H9 (cell line): ENCODE measurements around the gene ERC1. TPM values are rescaled to one million over a fixed set of nuclear protein-coding genes. Genes with fewer than 3 reads are reported as not detected.

Experiments
- DNase-seq: peaks from one replicate; pipeline ENCODE4 v3.0.0-alpha.2; 2017
- H2AFZ ChIP-seq: one replicate; pipeline ENCODE4 v1.6.1; 2013; ENCODE audit warnings: mild to moderate bottlenecking, low read length, control low read depth, moderate library complexity
- H2AK5ac ChIP-seq: 2 replicates; pipeline ENCODE4 v1.6.1; 2013; ENCODE audit warnings: low read length, control low read depth, mixed read lengths; ENCODE audit not compliant: insufficient read length
- H2BK120ac ChIP-seq: one replicate; pipeline ENCODE4 v1.6.1; 2013; ENCODE audit warnings: low read depth, mild to moderate bottlenecking, low read length, control low read depth, inconsistent platforms; ENCODE audit not compliant: poor library complexity, severe bottlenecking
- H2BK12ac ChIP-seq: 2 replicates; pipeline ENCODE4 v1.6.1; 2013; ENCODE audit warnings: low read length, control low read depth, mixed read lengths, low read depth; ENCODE audit not compliant: insufficient read length
- H2BK15ac ChIP-seq: 2 replicates; pipeline ENCODE4 v1.6.1; 2013; ENCODE audit warnings: low read depth, low read length, control low read depth
- H2BK20ac ChIP-seq: one replicate; pipeline ENCODE4 v1.6.1; 2013; ENCODE audit warnings: low read depth, mild to moderate bottlenecking, low read length, control low read depth, inconsistent platforms; ENCODE audit not compliant: poor library complexity, severe bottlenecking
- H2BK5ac ChIP-seq: 2 replicates; pipeline ENCODE4 v1.6.1; 2013; ENCODE audit warnings: low read length, control low read depth, mixed read lengths; ENCODE audit not compliant: insufficient read length
- H3K14ac ChIP-seq: 2 replicates; pipeline ENCODE4 v1.6.1; 2013; ENCODE audit warnings: low read length, control low read depth; ENCODE audit not compliant: insufficient read depth
- H3K18ac ChIP-seq: 2 replicates; pipeline ENCODE4 v1.6.1; 2013; ENCODE audit warnings: low read depth, mild to moderate bottlenecking, mixed read lengths, low read length, control low read depth; ENCODE audit not compliant: insufficient read length
- H3K23ac ChIP-seq: 2 replicates; pipeline ENCODE4 v1.6.1; 2013; ENCODE audit warnings: low read length, control low read depth, mixed read lengths, low read depth; ENCODE audit not compliant: insufficient read length
- H3K23me2 ChIP-seq: 2 replicates; pipeline ENCODE4 v1.6.1; 2013; ENCODE audit warnings: low read depth, mild to moderate bottlenecking, mixed read lengths, low read length, control low read depth; ENCODE audit not compliant: insufficient read length, poor library complexity, severe bottlenecking
- H3K27ac ChIP-seq: 2 replicates; pipeline ENCODE4 v1.5.1; 2013; ENCODE audit warnings: low read length, control low read depth, mixed read lengths, low read depth; ENCODE audit not compliant: insufficient read length
- H3K27me3 ChIP-seq: 2 replicates; pipeline ENCODE4 v1.6.1; 2013; ENCODE audit warnings: low read length, control low read depth, inconsistent platforms; ENCODE audit not compliant: insufficient read depth
- H3K4ac ChIP-seq: 2 replicates; pipeline ENCODE4 v1.6.1; 2013; ENCODE audit warnings: low read depth, mild to moderate bottlenecking, control low read depth, inconsistent platforms, low read length, moderate library complexity
- H3K4me1 ChIP-seq: 2 replicates; pipeline ENCODE4 v1.6.1; 2013; ENCODE audit warnings: low read length, control low read depth, inconsistent platforms; ENCODE audit not compliant: insufficient read depth
- H3K4me2 ChIP-seq: 2 replicates; pipeline ENCODE4 v1.6.1; 2013; ENCODE audit warnings: low read length, control low read depth, mixed read lengths; ENCODE audit not compliant: insufficient read length, insufficient read depth
- H3K56ac ChIP-seq: 2 replicates; pipeline ENCODE4 v1.6.1; 2013; ENCODE audit warnings: low read depth, mild to moderate bottlenecking, mixed read lengths, low read length, control low read depth; ENCODE audit not compliant: insufficient read length
- H3K79me1 ChIP-seq: 2 replicates; pipeline ENCODE4 v1.6.1; 2013; ENCODE audit warnings: low read depth, mild to moderate bottlenecking, moderate library complexity, low read length, control low read depth, inconsistent platforms; ENCODE audit not compliant: insufficient read depth, poor library complexity, severe bottlenecking
- H3K79me2 ChIP-seq: 2 replicates; pipeline ENCODE4 v1.6.1; 2013; ENCODE audit warnings: low read length, control low read depth, inconsistent platforms; ENCODE audit not compliant: insufficient read depth
- H3K9ac ChIP-seq: 2 replicates; pipeline ENCODE4 v1.6.1; 2013; ENCODE audit warnings: low read length, control low read depth, mixed read lengths; ENCODE audit not compliant: insufficient read length; ENCODE audit errors: extremely low read depth
- H3K9me3 ChIP-seq: one replicate; pipeline ENCODE4 v1.6.1; 2013; ENCODE audit warnings: low read depth, low read length, inconsistent platforms; ENCODE audit not compliant: control insufficient read depth
- H3T11ph ChIP-seq: one replicate; pipeline ENCODE4 v1.6.1; 2013; ENCODE audit warnings: mild to moderate bottlenecking, low read length, control low read depth, inconsistent platforms
- H4K20me1 ChIP-seq: one replicate; pipeline ENCODE4 v1.6.1; 2013; ENCODE audit not compliant: control insufficient read depth, insufficient read length, insufficient read depth
- H4K5ac ChIP-seq: 2 replicates; pipeline ENCODE4 v1.6.1; 2013; ENCODE audit warnings: low read depth, mild to moderate bottlenecking, mixed read lengths, low read length, control low read depth; ENCODE audit not compliant: insufficient read length
- H4K8ac ChIP-seq: replicated peaks from 2 replicates; pipeline ENCODE4 v1.6.1; 2013; ENCODE audit warnings: low read length, control low read depth, mixed read lengths, low read depth; ENCODE audit not compliant: insufficient read length
- H4K91ac ChIP-seq: 2 replicates; pipeline ENCODE4 v1.6.1; 2013; ENCODE audit warnings: low read depth, mild to moderate bottlenecking, moderate library complexity, mixed read lengths, low read length, control low read depth; ENCODE audit not compliant: insufficient read length
- H3K27ac Mint-ChIP-seq, 3 experiments: 2 replicates in 2 of 3; 3 replicates in 1 of 3; pipeline ENCODE4 v1.8.0; 2020 to 2021; ENCODE audit warnings: mixed read lengths in 3 of 3, mild to moderate bottlenecking in 1 of 3, moderate library complexity in 1 of 3
- H3K27me3 Mint-ChIP-seq: 2 replicates; pipeline ENCODE4 v1.8.0; 2021; ENCODE audit warnings: low read depth, mild to moderate bottlenecking, moderate library complexity, mixed read lengths
- H3K36me3 Mint-ChIP-seq, 3 experiments: 2 replicates in 2 of 3; 3 replicates in 1 of 3; pipeline ENCODE4 v1.8.0; 2020 to 2021; ENCODE audit warnings: low read depth in 3 of 3, mixed read lengths in 3 of 3; ENCODE audit not compliant: insufficient read depth in 1 of 3
- H3K4me1 Mint-ChIP-seq, 2 experiments: 2 replicates each; pipeline ENCODE4 v1.8.0; 2020; ENCODE audit warnings: mixed read lengths in 2 of 2
- H3K4me3 Mint-ChIP-seq, 2 experiments: 2 replicates in 1 of 2; 3 replicates in 1 of 2; pipeline ENCODE4 v1.8.0; 2020 to 2021; ENCODE audit warnings: mild to moderate bottlenecking in 2 of 2, mixed read lengths in 2 of 2, moderate library complexity in 1 of 2
- H3K9me3 Mint-ChIP-seq, 2 experiments: 2 replicates in 1 of 2; 3 replicates in 1 of 2; pipeline ENCODE4 v1.8.0; 2020; ENCODE audit warnings: mild to moderate bottlenecking in 2 of 2, mixed read lengths in 2 of 2, moderate library complexity in 1 of 2
- WGBS: extraction: QIAGEN DNeasy Blood & Tissue Kit; methylation state at CpG from one replicate; pipeline ENCODE4 v1.1.7; 2013; ENCODE audit warnings: missing lambda C conversion rate, low lambda C conversion rate, mixed read lengths; ENCODE audit not compliant: insufficient read length; ENCODE audit errors: extremely low coverage; 5-methylcytosine and 5-hydroxymethylcytosine counted together
- total RNA-seq: library from RNA; stranded (reverse); gene quantifications from 2 replicates; pipeline ENCODE4 v1.2.1, GENCODE V29; 2021
- TF ChIP-seq, protein P1 (sequence below): fragments of 200-600 bp; sonication (generic); conservative IDR thresholded peaks from 3 replicates; pipeline ENCODE4 v1.8.0; 2021; ENCODE audit warnings: antibody characterized with exemption, mild to moderate bottlenecking

Gene ERC1
- total RNA-seq, 1 experiment from 2014 or later = 51.2 TPM

DNA sequence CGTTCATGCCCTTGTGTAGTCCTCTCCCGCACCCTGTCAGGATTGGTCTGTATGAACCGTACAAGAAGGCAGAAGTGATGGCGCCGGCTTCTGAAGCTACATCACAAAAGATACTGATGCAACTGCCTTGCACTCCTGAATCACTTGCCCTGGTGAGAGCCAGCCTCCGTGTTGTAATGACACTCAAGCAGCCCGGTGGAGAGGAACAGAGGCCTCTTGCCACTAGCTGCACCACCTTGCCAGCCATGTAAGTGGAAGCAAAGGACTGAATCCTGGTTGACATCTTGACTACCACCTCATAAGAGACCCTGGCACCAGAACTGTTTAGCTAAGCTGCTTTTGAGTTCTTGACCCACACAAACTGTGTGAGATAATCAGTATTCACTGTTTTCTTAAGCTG, 266.0 kb downstream of the ERC1 start:
- no peak overlapping the region for H3T11ph ChIP-seq
- no peak overlapping the region for H3K9ac ChIP-seq
- H3K27ac Mint-ChIP-seq = peak overlapping the region in 2 of 3 experiments; percentile 36 to 91; a peak in 1 of 7 replicates
- no peak overlapping the region for H3K14ac ChIP-seq
- no peak overlapping the region for H2BK12ac ChIP-seq
- no peak overlapping the region for H3K23ac ChIP-seq
- no peaks in the 10 kb centered on the region for H3K4me1 ChIP-seq
- no peak overlapping the region for H2AK5ac ChIP-seq
- no peak overlapping the region for H2BK20ac ChIP-seq
- H3K27me3 ChIP-seq = no peaks in the 10 kb centered on the region; the same call in 1 of the 2 replicates
- no peak overlapping the region for H4K8ac ChIP-seq
- H3K9me3 Mint-ChIP-seq = peaks cover 0 to 3% of the 10 kb centered on the region in 2 experiments; a peak in 1 of 5 replicates
- H3K27ac ChIP-seq = no peak overlapping the region
- H3K79me1 ChIP-seq = no peaks in the 10 kb centered on the region
- H3K4ac ChIP-seq = no peak overlapping the region
- TF ChIP-seq, protein P1, sequence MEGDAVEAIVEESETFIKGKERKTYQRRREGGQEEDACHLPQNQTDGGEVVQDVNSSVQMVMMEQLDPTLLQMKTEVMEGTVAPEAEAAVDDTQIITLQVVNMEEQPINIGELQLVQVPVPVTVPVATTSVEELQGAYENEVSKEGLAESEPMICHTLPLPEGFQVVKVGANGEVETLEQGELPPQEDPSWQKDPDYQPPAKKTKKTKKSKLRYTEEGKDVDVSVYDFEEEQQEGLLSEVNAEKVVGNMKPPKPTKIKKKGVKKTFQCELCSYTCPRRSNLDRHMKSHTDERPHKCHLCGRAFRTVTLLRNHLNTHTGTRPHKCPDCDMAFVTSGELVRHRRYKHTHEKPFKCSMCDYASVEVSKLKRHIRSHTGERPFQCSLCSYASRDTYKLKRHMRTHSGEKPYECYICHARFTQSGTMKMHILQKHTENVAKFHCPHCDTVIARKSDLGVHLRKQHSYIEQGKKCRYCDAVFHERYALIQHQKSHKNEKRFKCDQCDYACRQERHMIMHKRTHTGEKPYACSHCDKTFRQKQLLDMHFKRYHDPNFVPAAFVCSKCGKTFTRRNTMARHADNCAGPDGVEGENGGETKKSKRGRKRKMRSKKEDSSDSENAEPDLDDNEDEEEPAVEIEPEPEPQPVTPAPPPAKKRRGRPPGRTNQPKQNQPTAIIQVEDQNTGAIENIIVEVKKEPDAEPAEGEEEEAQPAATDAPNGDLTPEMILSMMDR = no peak
- H3K4me2 ChIP-seq = no peak overlapping the region
- no peak overlapping the region for H4K5ac ChIP-seq
- no peak overlapping the region for H3K56ac ChIP-seq
- H2BK15ac ChIP-seq = no peak overlapping the region
- H3K23me2 ChIP-seq = no peaks in the 10 kb centered on the region
- H3K27me3 Mint-ChIP-seq = no peaks in the 10 kb centered on the region
- no peaks in the 10 kb centered on the region for H3K4me1 Mint-ChIP-seq
- no peak overlapping the region for H3K4me3 Mint-ChIP-seq
- no peak overlapping the region for H2AFZ ChIP-seq
- WGBS = no CpG with 5 or more reads among the region's 7 CpGs
- no peaks in the 10 kb centered on the region for H3K79me2 ChIP-seq
- H3K9me3 ChIP-seq = no peaks in the 10 kb centered on the region
- no peak overlapping the region for H3K18ac ChIP-seq
- no peaks in the 10 kb centered on the region for H4K20me1 ChIP-seq
- no peak for DNase-seq
- H2BK5ac ChIP-seq = no peak overlapping the region
- H2BK120ac ChIP-seq = no peak overlapping the region
- no peak overlapping the region for H4K91ac ChIP-seq
- H3K36me3 Mint-ChIP-seq = peaks cover 0 to 4% (median 2%) of the 10 kb centered on the region in 3 experiments; a peak in 2 of 7 replicates
